Heart left ventricle (tissue), 16 donors: ENCODE results near the gene PARD6A. TPM values are rescaled to one million over a fixed set of nuclear protein-coding genes. Genes with fewer than 3 reads are reported as not detected.

Experiments
- ATAC-seq, 4 donors: fragments of 200-7000 bp; cut with Tn5 transposase; one replicate each; pipeline ENCODE4 v1.9.1; 2020 to 2022; ENCODE audit warnings: moderate library complexity in 4 of 4, mild to moderate bottlenecking in 3 of 4, moderate number of reproducible peaks in 1 of 4
- DNase-seq, 5 donors: peaks; one replicate each; pipeline ENCODE4 v3.0.0-alpha.2; 2020
- H3K27ac ChIP-seq, 12 donors: fragments of 200-600 bp; sonication (generic) in 4 of 12; one replicate each; pipeline versions ENCODE4 v1.5.0 to v1.8.0; 2016 to 2022; ENCODE audit warnings: mild to moderate bottlenecking in 2 of 12
- H3K27me3 ChIP-seq, 9 donors: fragments of 200-600 bp; sonication (generic) in 2 of 9; one replicate each; pipeline versions ENCODE4 v1.5.1 to v1.8.0; 2016 to 2022; ENCODE audit warnings: mild to moderate bottlenecking in 3 of 9
- H3K36me3 ChIP-seq, 9 donors: fragments of 200-600 bp; sonication (generic) in 2 of 9; one replicate each; pipeline versions ENCODE4 v1.5.0 to v1.8.0; 2018 to 2022; ENCODE audit warnings: mild to moderate bottlenecking in 2 of 9
- H3K4me1 ChIP-seq, 12 donors: fragments of 200-600 bp; sonication (generic) in 4 of 12; one replicate each; pipeline versions ENCODE4 v1.5.0 to v1.8.0; 2016 to 2022; ENCODE audit warnings: mild to moderate bottlenecking in 3 of 12
- H3K4me3 ChIP-seq, 12 donors: fragments of 200-600 bp; sonication (generic) in 4 of 12; one replicate each; pipeline versions ENCODE4 v1.5.0 to v1.8.0; 2017 to 2022; ENCODE audit warnings: mild to moderate bottlenecking in 9 of 12, moderate library complexity in 4 of 12
- H3K9me3 ChIP-seq, 12 donors: fragments of 200-600 bp; sonication (generic) in 4 of 12; one replicate each; pipeline versions ENCODE4 v1.5.0 to v1.8.0; 2016 to 2022; ENCODE audit warnings: mild to moderate bottlenecking in 1 of 12
- POLR2A ChIP-seq, 2 donors: fragments of 450-650 bp; IDR thresholded peaks; one replicate each; pipeline ENCODE4 v1.6.1; 2017; ENCODE audit warnings: antibody characterized with exemption in 2 of 2, mild to moderate bottlenecking in 2 of 2, moderate library complexity in 2 of 2
- WGBS, 4 donors: extraction: QIAGEN DNeasy Blood & Tissue Kit in 2 of 4; methylation state at CpG; one replicate each; pipeline versions ENCODE4 v1.1.5 to v1.1.7; 2013 to 2018; 5-methylcytosine and 5-hydroxymethylcytosine counted together
- intact Hi-C, 10 donors: fragments of 100-400 bp; cut with DNase I; formaldehyde crosslinking; loops; one replicate each; pipeline versions ENCODE4 v1.11.1 to v1.14.2; 2022
- polyA plus RNA-seq, 2 donors: library from polyadenylated mRNA; stranded (reverse); fragments of 200-250 nt; gene quantifications; one replicate each; pipeline ENCODE4 v1.2.3, GENCODE V29; 2013
- total RNA-seq, 9 donors: library from RNA; depleted of rRNA in 2 of 9; stranded (reverse); fragments of >200 nt in 2 of 9; fragmentation: NEBNext Ultra II Directional in 3 of 9; extraction: Animal tissue kit (Norgen Biotek cat#: 25700) in 3 of 9; gene quantifications; one replicate each; pipeline versions ENCODE4 v1.1.0 to v1.2.4, GENCODE V29; 2016 to 2023
- TF ChIP-seq, protein P1 (sequence below), 12 donors: fragments of 200-600 bp; sonication (generic) in 4 of 12; IDR thresholded peaks; one replicate each; pipeline versions ENCODE4 v1.5.0 to v1.8.0; 2018 to 2022; ENCODE audit warnings: antibody characterized with exemption in 12 of 12, mild to moderate bottlenecking in 5 of 12
- donor health status: ischemic (EF 13 %, LVEDD 7.1; RV severe dilation, severe dysfunction).
- donor health status: healthy with polysubstance abuse.
- donor health status: DM: no; HTN: yes; CAD: no.
- donor health status: DM: no; HTN: no; CAD: no.
- donor health status: ischemic (EF 25% LVEDD 6.9; RV normal size, moderate dysfunction).
- donor health status: ischemic (EF 25% LVEDD 5.7; RV mildly dilated, moderate dysfunction).
- donor health status: healthy.
- donor health status: DM: yes; HTN: yes; CAD: no.
- donor health status: ischemic (EF 35%, LVEDD 5.7; RV mildly dilated, moderate dysfunction).
- donor health status: nonischemic (EF 11% LVEDD 7.7; RV severe dilation, severe dysfunction).
- donor health status: DM: yes; HTN: yes; CAD: no.
- donor health status: PGD.
- donor health status: ischemic (EF 29% LVEDD 5.4; RV normal size, mild dysfunction).
- donor health status: nonischemic (EF 23%, LVEDD 6.1; RV moderate dilation, normal function).

Gene PARD6A
- total and polyA plus RNA-seq, 11 donors, result 1.7 to 7.0 (median 2.9) TPM

- Histone ChIP-seq H3K4me1 (peaks cover 0 to 31% (median 9%) of the 10 kb centered on the region in 12 donors), H3K27ac (no peak overlapping the region), H3K36me3 (peaks cover 0 to 15% (median 0%) of the 10 kb centered on the region in 9 donors), H3K9me3 (no peaks in the 10 kb centered on the region), H3K27me3 (peaks cover 24 to 67% (median 47%) of the 10 kb centered on the region in 9 donors), H3K4me3 (peak overlapping the region; percentile 16 to 56 (median 42))
- WGBS, 4 donors, result 4 to 16% (median 10%) methylated on average over 39 to 68 of the region's 68 CpGs
- intact Hi-C loops, result loop anchor here in 2 of 10 donors (5.0 kb wide), 2 partner anchors 86 to 131 kb away; no protein-coding TSS in a partner anchor
- ATAC-seq, result no peak
- TF ChIP-seq, protein P1, sequence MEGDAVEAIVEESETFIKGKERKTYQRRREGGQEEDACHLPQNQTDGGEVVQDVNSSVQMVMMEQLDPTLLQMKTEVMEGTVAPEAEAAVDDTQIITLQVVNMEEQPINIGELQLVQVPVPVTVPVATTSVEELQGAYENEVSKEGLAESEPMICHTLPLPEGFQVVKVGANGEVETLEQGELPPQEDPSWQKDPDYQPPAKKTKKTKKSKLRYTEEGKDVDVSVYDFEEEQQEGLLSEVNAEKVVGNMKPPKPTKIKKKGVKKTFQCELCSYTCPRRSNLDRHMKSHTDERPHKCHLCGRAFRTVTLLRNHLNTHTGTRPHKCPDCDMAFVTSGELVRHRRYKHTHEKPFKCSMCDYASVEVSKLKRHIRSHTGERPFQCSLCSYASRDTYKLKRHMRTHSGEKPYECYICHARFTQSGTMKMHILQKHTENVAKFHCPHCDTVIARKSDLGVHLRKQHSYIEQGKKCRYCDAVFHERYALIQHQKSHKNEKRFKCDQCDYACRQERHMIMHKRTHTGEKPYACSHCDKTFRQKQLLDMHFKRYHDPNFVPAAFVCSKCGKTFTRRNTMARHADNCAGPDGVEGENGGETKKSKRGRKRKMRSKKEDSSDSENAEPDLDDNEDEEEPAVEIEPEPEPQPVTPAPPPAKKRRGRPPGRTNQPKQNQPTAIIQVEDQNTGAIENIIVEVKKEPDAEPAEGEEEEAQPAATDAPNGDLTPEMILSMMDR (IDR thresholded peaks at IDR 0.05), result peak in 2 of 12 donors; percentile 8 to 30
- TF ChIP-seq POLR2A (IDR thresholded peaks at IDR 0.05), result no peak
- peak in 1 of 5 donors; percentile 60 for DNase-seq
Observed at GRCh38 chr16:67653128-67653788, 7.5 kb upstream of the PARD6A start.

GRCh38 chr16:67653789-67654402, 6.9 kb upstream of the PARD6A start:
- Histone ChIP-seq H3K4me1 (peaks cover 0 to 30% (median 12%) of the 10 kb centered on the region in 12 donors), H3K36me3 (peaks cover 0 to 21% (median 0%) of the 10 kb centered on the region in 9 donors), H3K27me3 (peaks cover 18 to 61% (median 41%) of the 10 kb centered on the region in 9 donors), H3K9me3 (no peaks in the 10 kb centered on the region), H3K27ac (no peak overlapping the region), H3K4me3 (peak overlapping the region in 10 of 12 donors; percentile 16 to 56 (median 38))
- DNase-seq (peak in 1 of 5 donors; percentile 54), ATAC-seq (no peak)
- TF ChIP-seq POLR2A (IDR thresholded peaks at IDR 0.05), result no peak
- TF ChIP-seq, protein P1 (IDR thresholded peaks at IDR 0.05), result no peak
- intact Hi-C loops, result loop anchor here in 2 of 10 donors (5.0 kb wide), 2 partner anchors 87 to 132 kb away; no protein-coding TSS in a partner anchor
- WGBS, 4 donors, result 32 to 40% (median 34%) methylated on average over 13 to 25 of the region's 25 CpGs

DNA sequence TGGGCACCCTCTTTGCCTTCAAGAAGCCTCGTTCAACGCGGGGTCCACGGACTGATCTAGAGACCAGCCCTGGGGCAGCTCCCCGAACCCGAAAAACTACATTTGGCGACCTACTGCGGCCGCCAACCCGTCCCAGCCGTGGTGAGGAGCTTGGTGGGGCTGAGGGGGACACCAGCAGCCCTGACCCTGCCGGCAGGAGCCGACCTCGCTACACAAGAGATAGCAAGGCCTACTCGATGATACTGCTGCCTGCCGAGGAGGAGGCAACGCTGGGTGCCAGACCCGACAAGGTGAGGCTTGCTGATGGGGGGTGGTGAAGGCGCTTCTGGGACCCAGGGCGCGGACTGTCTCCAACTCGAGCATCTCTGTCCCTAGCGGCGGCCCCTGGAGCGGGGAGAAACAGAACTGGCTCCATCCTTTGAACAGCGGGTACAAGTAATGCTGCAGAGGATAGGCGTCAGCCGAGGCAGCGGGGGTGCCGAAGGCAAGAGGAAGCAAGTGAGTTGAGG, 6.3 kb upstream of the PARD6A start:
- Histone ChIP-seq H3K9me3 (no peaks in the 10 kb centered on the region), H3K4me1 (peaks cover 0 to 30% (median 17%) of the 10 kb centered on the region in 12 donors), H3K27ac (no peak overlapping the region), H3K4me3 (no peak overlapping the region), H3K36me3 (peaks cover 0 to 23% (median 0%) of the 10 kb centered on the region in 9 donors), H3K27me3 (peaks cover 18 to 56% (median 36%) of the 10 kb centered on the region in 9 donors)
- WGBS, 4 donors, result 42 to 65% (median 49%) methylated on average over 18 to 30 of the region's 30 CpGs
- TF ChIP-seq, protein P1 (IDR thresholded peaks at IDR 0.05), result no peak
- no peak for TF ChIP-seq POLR2A (IDR thresholded peaks at IDR 0.05)
- no peak for ATAC-seq
- intact Hi-C loops, result loop anchor here in 2 of 10 donors (5.0 kb wide), 2 partner anchors 87 to 132 kb away; no protein-coding TSS in a partner anchor
- DNase-seq, result no peak

DNA sequence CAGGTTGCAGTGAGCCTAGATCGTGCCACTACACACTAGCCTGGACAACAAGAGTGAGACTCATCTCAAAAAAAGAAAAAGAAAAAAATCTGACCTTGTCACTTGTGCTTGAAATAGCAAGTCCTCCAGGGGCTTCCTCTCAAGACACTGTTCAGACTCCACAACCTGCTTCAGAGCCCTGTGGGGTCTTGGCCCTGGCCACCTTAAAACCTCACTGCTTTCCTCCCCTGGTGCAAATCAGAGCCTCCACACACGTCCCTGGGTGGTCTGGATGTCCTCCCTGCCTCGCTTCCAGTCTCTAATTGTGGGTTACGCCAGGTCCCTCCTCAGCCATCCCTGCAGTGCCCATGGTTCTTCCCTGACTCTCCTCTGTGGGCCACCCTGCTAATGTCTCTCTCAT, 5.4 kb upstream of the PARD6A start:
- WGBS, 4 donors, result 69 to 80% (median 74%) methylated on average over 4 of the region's 4 CpGs
- Histone ChIP-seq H3K36me3 (peaks cover 0 to 23% (median 0%) of the 10 kb centered on the region in 9 donors), H3K27ac (no peak overlapping the region), H3K9me3 (no peaks in the 10 kb centered on the region), H3K27me3 (peaks cover 18 to 50% (median 30%) of the 10 kb centered on the region in 9 donors), H3K4me3 (no peak overlapping the region), H3K4me1 (peaks cover 0 to 32% (median 20%) of the 10 kb centered on the region in 12 donors)
- intact Hi-C loops, result no loop called here
- DNase-seq, result no peak
- no peak for ATAC-seq
- TF ChIP-seq POLR2A (IDR thresholded peaks at IDR 0.05), result no peak
- TF ChIP-seq, protein P1 (IDR thresholded peaks at IDR 0.05), result no peak
